Breast epithelium (tissue), 3 donors: ENCODE results near the gene AOPEP.

Source experiments
- CTCF ChIP-seq, 3 donors: fragments of 450-650 bp; IDR thresholded peaks; one replicate each; pipeline ENCODE4 v1.5.1; 2016 to 2017; ENCODE audit warnings: antibody characterized with exemption in 3 of 3, mild to moderate bottlenecking in 3 of 3, moderate library complexity in 3 of 3
- POLR2A ChIP-seq: fragments of 450-650 bp; IDR thresholded peaks from one replicate; pipeline ENCODE4 v1.6.1; 2016; ENCODE audit warnings: antibody characterized with exemption, mild to moderate bottlenecking, moderate library complexity
- POLR2AphosphoS5 ChIP-seq, 3 donors: sonication (generic); formaldehyde crosslinking; IDR thresholded peaks; one replicate each; pipeline ENCODE4 v1.6.1; 2017; ENCODE audit warnings: antibody characterized with exemption in 3 of 3

GRCh38 chr9:95088421-95089161, 362.1 kb downstream of the AOPEP start:
- TF ChIP-seq CTCF (IDR thresholded peaks at IDR 0.05), result no peak
- TF ChIP-seq POLR2AphosphoS5 (IDR thresholded peaks at IDR 0.05), result no peak
- TF ChIP-seq POLR2A, result no peak
